Measurements from ENCODE around the gene PKNOX1.

The PKNOX1 gene

GRCh38 chr21:43016728-43017127, 42.4 kb downstream of the PKNOX1 start:
- TF ChIP-seq, protein P1, sequence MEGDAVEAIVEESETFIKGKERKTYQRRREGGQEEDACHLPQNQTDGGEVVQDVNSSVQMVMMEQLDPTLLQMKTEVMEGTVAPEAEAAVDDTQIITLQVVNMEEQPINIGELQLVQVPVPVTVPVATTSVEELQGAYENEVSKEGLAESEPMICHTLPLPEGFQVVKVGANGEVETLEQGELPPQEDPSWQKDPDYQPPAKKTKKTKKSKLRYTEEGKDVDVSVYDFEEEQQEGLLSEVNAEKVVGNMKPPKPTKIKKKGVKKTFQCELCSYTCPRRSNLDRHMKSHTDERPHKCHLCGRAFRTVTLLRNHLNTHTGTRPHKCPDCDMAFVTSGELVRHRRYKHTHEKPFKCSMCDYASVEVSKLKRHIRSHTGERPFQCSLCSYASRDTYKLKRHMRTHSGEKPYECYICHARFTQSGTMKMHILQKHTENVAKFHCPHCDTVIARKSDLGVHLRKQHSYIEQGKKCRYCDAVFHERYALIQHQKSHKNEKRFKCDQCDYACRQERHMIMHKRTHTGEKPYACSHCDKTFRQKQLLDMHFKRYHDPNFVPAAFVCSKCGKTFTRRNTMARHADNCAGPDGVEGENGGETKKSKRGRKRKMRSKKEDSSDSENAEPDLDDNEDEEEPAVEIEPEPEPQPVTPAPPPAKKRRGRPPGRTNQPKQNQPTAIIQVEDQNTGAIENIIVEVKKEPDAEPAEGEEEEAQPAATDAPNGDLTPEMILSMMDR (IDR thresholded peaks at IDR 0.05; ENCODE audit: control insufficient read depth, extremely low read depth, insufficient read depth), result no peak
- no peak overlapping the region for H3K4me3 ChIP-seq (ENCODE audit: low read depth, low read length)
- no peak for DNase-seq (ENCODE audit: low read depth)

DNA sequence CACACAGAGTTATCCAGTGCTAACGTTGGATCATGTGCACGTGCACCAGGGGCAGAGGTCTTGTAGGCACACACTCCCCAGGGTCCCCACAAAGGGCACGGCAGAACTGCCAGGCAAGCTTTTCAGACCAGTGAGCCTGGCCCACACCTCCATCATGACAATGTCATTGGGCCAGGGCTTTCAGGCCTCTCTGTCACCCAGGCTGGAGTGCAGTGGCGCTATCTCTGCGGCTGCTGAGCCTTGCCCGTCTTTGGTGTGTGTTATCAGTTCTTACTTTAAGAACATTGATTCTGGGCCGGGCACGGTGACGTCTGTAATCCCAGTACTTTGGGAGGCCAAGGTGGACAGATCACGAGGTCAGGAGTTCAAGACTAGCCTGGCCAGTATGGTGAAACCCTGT, 44.2 kb downstream of the PKNOX1 start:
- no peak overlapping the region for H3K4me3 ChIP-seq (ENCODE audit: low read depth, low read length)
- TF ChIP-seq, protein P1 (IDR thresholded peaks at IDR 0.05; ENCODE audit: control insufficient read depth, extremely low read depth, insufficient read depth), result no peak
- no peak for DNase-seq (ENCODE audit: low read depth)

GRCh38 chr21:43020177-43020576, 45.8 kb downstream of the PKNOX1 start:
- DNase-seq (ENCODE audit: low read depth), result no peak
- H3K4me3 ChIP-seq (ENCODE audit: low read depth, low read length), result no peak overlapping the region
- TF ChIP-seq, protein P1 (IDR thresholded peaks at IDR 0.05; ENCODE audit: control insufficient read depth, extremely low read depth, insufficient read depth), result no peak

DNA sequence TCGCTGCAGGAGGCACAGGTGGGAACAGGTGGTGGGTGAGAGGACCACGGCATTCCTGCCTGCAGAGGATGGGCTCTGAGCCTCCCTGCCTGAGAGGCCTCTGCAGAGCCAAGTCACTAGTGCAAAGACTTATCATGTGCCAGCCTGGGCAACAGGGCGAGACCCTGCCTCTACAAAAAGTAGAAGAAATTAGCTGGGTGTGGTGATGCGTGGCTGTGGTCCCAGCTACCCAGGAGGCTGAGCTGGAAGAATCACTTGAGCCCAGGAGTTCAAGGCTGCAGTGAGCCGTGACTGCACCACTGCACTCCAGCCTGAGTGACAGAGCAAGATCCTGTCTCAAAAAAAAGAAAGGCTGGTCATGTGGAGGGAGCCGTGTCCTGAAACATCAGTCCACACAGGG, 46.4 kb downstream of the PKNOX1 start:
- H3K4me3 ChIP-seq (ENCODE audit: low read depth, low read length), result no peak overlapping the region
- TF ChIP-seq, protein P1 (IDR thresholded peaks at IDR 0.05; ENCODE audit: control insufficient read depth, extremely low read depth, insufficient read depth), result no peak
- DNase-seq (ENCODE audit: low read depth), result no peak

GRCh38 chr21:43021191-43021590, 46.8 kb downstream of the PKNOX1 start:
- no peak overlapping the region for H3K4me3 ChIP-seq (ENCODE audit: low read depth, low read length)
- no peak for DNase-seq (ENCODE audit: low read depth)
- TF ChIP-seq, protein P1 (IDR thresholded peaks at IDR 0.05; ENCODE audit: control insufficient read depth, extremely low read depth, insufficient read depth), result no peak

DNA sequence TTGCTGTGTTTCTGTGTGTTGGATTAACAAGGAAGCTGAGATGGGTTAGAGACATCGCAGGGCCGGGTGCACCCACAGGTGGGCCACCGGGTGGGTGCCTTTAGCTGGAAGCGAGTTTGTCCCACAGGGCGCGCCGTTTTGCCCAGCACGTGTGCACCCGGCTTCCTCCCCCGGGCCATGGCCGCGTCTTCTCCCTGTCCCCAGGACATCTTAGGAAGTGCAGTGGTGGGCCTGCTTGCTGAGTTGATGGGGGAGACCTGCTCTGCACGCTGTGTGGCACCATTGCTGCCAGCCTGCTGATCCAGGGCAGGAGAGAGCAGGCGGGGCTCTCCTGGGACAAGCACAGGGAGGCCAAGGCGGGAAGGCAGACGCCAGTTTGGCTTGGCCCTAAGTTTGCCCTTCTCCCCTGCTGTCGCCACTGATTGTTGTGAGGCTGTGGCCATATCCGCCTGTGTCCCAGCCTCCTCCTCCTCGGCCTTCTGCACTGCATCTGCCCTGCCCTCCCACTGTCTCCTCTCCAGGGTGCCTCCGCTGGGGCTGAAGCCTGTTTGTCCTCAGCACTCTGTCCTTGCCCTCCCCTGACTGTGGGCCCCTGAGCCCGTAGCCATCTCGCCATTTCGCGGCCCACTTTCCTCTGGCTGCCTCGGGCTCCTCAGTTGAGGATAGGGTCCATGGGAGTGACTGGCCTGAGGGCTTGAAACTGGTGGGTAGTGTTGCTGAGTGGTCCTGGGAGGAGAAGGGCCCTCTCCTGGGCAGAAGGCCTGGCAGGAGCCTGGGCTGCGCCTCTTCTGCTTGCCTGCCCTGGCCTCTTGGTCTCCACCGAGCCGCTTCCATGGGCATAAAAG, 47.6 kb downstream of the PKNOX1 start:
- H3K4me3 ChIP-seq (ENCODE audit: low read depth, low read length), result no peak overlapping the region
- TF ChIP-seq, protein P1 (IDR thresholded peaks at IDR 0.05; ENCODE audit: control insufficient read depth, extremely low read depth, insufficient read depth), result no peak
- no peak for DNase-seq (ENCODE audit: low read depth)

DNA sequence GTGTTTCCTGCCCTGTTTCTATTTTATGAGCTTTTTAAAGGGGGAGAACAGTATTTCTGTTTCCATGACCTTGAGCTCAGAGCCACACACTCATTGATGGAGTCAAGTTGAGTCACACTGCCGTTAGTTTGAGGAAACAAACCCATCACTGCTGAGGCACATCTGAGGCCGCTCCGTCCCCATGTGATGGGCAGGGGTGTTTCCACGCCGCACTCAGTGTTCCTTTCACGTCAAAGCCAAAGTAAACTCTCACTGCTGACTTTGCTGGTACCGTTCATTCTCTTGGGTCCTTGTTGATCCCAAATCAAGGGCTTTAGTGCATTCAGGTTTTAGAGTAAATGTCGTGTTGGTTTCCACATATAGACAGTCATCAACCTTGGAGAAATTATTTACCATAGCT, 48.8 kb downstream of the PKNOX1 start:
- TF ChIP-seq, protein P1 (IDR thresholded peaks at IDR 0.05; ENCODE audit: control insufficient read depth, extremely low read depth, insufficient read depth), result no peak
- H3K4me3 ChIP-seq (ENCODE audit: low read depth, low read length), result no peak overlapping the region

More for the DNA sequence above, 48.8 kb downstream of the PKNOX1 start:
- DNase-seq (ENCODE audit: low read depth), result no peak

All from LNCaP clone FGC (cell line).